Lower leg skin (tissue), 3 donors: Measurements from ENCODE around the gene GPR50.

Experiments
- POLR2A ChIP-seq, 2 donors: fragments of 450-650 bp; IDR thresholded peaks; one replicate each; pipeline ENCODE4 v1.6.1; 2016 to 2017; ENCODE audit warnings: antibody characterized with exemption in 2 of 2, mild to moderate bottlenecking in 1 of 2, moderate library complexity in 1 of 2
- TF ChIP-seq, protein P1 (sequence below), 3 donors: fragments of 450-650 bp; IDR thresholded peaks; one replicate each; pipeline ENCODE4 v1.5.1; 2016; ENCODE audit warnings: antibody characterized with exemption in 3 of 3, mild to moderate bottlenecking in 3 of 3, moderate library complexity in 2 of 3

DNA sequence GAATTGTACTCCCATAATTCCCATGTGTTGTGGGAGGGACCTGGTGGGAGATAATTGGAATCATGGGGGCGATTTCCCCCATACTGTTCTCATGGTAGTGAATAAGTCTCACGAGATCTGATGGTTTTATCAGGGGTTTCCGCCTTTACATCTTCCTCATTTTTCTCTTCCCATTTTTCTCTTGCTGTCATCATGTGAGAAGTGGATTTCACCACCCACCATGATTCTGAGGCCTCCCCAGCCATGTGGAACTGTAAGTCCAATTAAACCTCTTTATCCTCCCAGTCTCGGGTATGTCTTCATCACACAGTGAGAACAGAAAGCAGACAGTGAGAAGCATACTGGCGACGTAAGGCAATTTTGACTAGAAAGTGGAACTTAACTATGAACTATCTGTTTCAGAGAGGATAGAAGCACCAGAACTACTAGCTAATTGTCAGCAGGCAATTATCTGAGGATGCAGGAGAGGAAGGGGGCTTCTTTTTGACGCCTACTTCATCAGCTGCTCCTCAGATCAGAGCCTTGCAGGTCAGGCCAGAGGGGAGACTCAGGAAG lies 8.5 kb upstream of the GPR50 start:
- TF ChIP-seq POLR2A (IDR thresholded peaks at IDR 0.05): no peak
- TF ChIP-seq, protein P1, sequence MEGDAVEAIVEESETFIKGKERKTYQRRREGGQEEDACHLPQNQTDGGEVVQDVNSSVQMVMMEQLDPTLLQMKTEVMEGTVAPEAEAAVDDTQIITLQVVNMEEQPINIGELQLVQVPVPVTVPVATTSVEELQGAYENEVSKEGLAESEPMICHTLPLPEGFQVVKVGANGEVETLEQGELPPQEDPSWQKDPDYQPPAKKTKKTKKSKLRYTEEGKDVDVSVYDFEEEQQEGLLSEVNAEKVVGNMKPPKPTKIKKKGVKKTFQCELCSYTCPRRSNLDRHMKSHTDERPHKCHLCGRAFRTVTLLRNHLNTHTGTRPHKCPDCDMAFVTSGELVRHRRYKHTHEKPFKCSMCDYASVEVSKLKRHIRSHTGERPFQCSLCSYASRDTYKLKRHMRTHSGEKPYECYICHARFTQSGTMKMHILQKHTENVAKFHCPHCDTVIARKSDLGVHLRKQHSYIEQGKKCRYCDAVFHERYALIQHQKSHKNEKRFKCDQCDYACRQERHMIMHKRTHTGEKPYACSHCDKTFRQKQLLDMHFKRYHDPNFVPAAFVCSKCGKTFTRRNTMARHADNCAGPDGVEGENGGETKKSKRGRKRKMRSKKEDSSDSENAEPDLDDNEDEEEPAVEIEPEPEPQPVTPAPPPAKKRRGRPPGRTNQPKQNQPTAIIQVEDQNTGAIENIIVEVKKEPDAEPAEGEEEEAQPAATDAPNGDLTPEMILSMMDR (IDR thresholded peaks at IDR 0.05): no peak
